ENCODE data around the gene RSPO1.

GRCh38 chr1:37662031-37662755, 27.5 kb upstream of the RSPO1 start:
- TF ChIP-seq, protein P1, sequence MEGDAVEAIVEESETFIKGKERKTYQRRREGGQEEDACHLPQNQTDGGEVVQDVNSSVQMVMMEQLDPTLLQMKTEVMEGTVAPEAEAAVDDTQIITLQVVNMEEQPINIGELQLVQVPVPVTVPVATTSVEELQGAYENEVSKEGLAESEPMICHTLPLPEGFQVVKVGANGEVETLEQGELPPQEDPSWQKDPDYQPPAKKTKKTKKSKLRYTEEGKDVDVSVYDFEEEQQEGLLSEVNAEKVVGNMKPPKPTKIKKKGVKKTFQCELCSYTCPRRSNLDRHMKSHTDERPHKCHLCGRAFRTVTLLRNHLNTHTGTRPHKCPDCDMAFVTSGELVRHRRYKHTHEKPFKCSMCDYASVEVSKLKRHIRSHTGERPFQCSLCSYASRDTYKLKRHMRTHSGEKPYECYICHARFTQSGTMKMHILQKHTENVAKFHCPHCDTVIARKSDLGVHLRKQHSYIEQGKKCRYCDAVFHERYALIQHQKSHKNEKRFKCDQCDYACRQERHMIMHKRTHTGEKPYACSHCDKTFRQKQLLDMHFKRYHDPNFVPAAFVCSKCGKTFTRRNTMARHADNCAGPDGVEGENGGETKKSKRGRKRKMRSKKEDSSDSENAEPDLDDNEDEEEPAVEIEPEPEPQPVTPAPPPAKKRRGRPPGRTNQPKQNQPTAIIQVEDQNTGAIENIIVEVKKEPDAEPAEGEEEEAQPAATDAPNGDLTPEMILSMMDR (IDR thresholded peaks at IDR 0.05; ENCODE audit: poor library complexity, severe bottlenecking), result no peak
- TF ChIP-seq EZH2 (IDR thresholded peaks at IDR 0.05; ENCODE audit: borderline replicate concordance, insufficient read depth, low read length, poor library complexity, severe bottlenecking) (no peak), POLR2AphosphoS5 (IDR thresholded peaks at IDR 0.05) (no peak), RAD21 (conservative IDR thresholded peaks at IDR 0.05) (no peak), REST (IDR thresholded peaks at IDR 0.05; ENCODE audit: borderline replicate concordance) (no peak), TAF1 (IDR thresholded peaks at IDR 0.05; ENCODE audit: low read depth) (no peak)

Data from neural cell (in vitro differentiated cells).